ENCODE results near the gene ATP6V0E1.
"Not testable (repeated sequence)": the region's sequence is repeated elsewhere in the genome, so short reads cannot be mapped to it uniquely, and the experiment has no call there.

ATP6V0E1 gene

GRCh38 chr5:173075137-173075843 lies 91.7 kb downstream of the ATP6V0E1 start:
- TF ChIP-seq CTCF (IDR thresholded peaks at IDR 0.05; ENCODE audit: insufficient read depth, low read length) (no peak), SPI1 (IDR thresholded peaks at IDR 0.05; ENCODE audit: borderline replicate concordance, low read depth) (no peak), POLR2AphosphoS5 (IDR thresholded peaks at IDR 0.05; ENCODE audit: low read depth) (no peak), REST (IDR thresholded peaks at IDR 0.05; ENCODE audit: insufficient replicate concordance, low read depth) (no peak), GABPA (IDR thresholded peaks at IDR 0.05; ENCODE audit: low read depth) (no peak)
- H3K27ac ChIP-seq (replicated peaks): no peak overlapping the region
- no peaks in the 10 kb centered on the region for H3K27me3 ChIP-seq (ENCODE audit: insufficient read depth, poor library complexity, severe bottlenecking)
- no peak overlapping the region for H3K4me3 ChIP-seq (replicated peaks; ENCODE audit: insufficient read depth, low read length)
- no peak for DNase-seq (ENCODE audit: low read depth in 1 of 2, low spot score in 1 of 2)

GRCh38 chr5:173075970-173076369 lies 92.4 kb downstream of the ATP6V0E1 start:
- no peak overlapping the region for H3K27ac ChIP-seq (replicated peaks)
- no peaks in the 10 kb centered on the region for H3K27me3 ChIP-seq (ENCODE audit: insufficient read depth, poor library complexity, severe bottlenecking)
- TF ChIP-seq REST (IDR thresholded peaks at IDR 0.05; ENCODE audit: insufficient replicate concordance, low read depth): no peak
- TF ChIP-seq SPI1 (IDR thresholded peaks at IDR 0.05; ENCODE audit: borderline replicate concordance, low read depth): no peak
- no peak for TF ChIP-seq POLR2AphosphoS5 (IDR thresholded peaks at IDR 0.05; ENCODE audit: low read depth)
- H3K4me3 ChIP-seq (replicated peaks; ENCODE audit: insufficient read depth, low read length): no peak overlapping the region
- no peak for DNase-seq (ENCODE audit: low read depth in 1 of 2, low spot score in 1 of 2)

GRCh38 chr5:173076471-173076870 lies 92.9 kb downstream of the ATP6V0E1 start:
- not testable (repeated sequence) for H3K27ac ChIP-seq (replicated peaks); H3K27me3 ChIP-seq (ENCODE audit: insufficient read depth, poor library complexity, severe bottlenecking); H3K4me3 ChIP-seq (replicated peaks; ENCODE audit: insufficient read depth, low read length); DNase-seq (ENCODE audit: low read depth in 1 of 2, low spot score in 1 of 2)

- TF ChIP-seq SPI1 (IDR thresholded peaks at IDR 0.05; ENCODE audit: borderline replicate concordance, low read depth): no peak
- TF ChIP-seq POLR2AphosphoS5 (IDR thresholded peaks at IDR 0.05; ENCODE audit: low read depth): no peak
- no peak for TF ChIP-seq GABPA (IDR thresholded peaks at IDR 0.05; ENCODE audit: low read depth)
- no peak for TF ChIP-seq CTCF (IDR thresholded peaks at IDR 0.05; ENCODE audit: insufficient read depth, low read length)
- TF ChIP-seq REST (IDR thresholded peaks at IDR 0.05; ENCODE audit: insufficient replicate concordance, low read depth): no peak
- H3K27ac ChIP-seq (replicated peaks): no peak overlapping the region
- DNase-seq (ENCODE audit: low read depth in 1 of 2, low spot score in 1 of 2): no peak
- no peak overlapping the region for H3K4me3 ChIP-seq (replicated peaks; ENCODE audit: insufficient read depth, low read length)
- H3K27me3 ChIP-seq (ENCODE audit: insufficient read depth, poor library complexity, severe bottlenecking): no peaks in the 10 kb centered on the region
Measured at GRCh38 chr5:173078878-173079277, 95.3 kb downstream of the ATP6V0E1 start.

All from HL-60 (cell line).